ENCODE measurements around the gene BRSK2.
"Not testable (repeated sequence)": the region's sequence is repeated elsewhere in the genome, so short reads cannot be mapped to it uniquely, and the experiment has no call there.

Gene BRSK2

GRCh38 chr11:1406571-1407485 is 17.1 kb downstream of the BRSK2 start:
- no peaks in the 10 kb centered on the region for H3K4me1 ChIP-seq (ENCODE audit: control insufficient read depth, low read depth, low read length)
- H3K79me2 ChIP-seq (ENCODE audit: control insufficient read depth, insufficient read depth, low read length) = no peaks in the 10 kb centered on the region
- no peaks in the 10 kb centered on the region for H3K79me1 ChIP-seq (ENCODE audit: low read length)
- H2BK15ac ChIP-seq (replicated peaks; ENCODE audit: low read depth) = no peak overlapping the region
- H3K9ac ChIP-seq (ENCODE audit: low read length) = no peak overlapping the region
- H2AK5ac ChIP-seq (ENCODE audit: low read length) = no peak overlapping the region
- H2BK120ac ChIP-seq (ENCODE audit: low read depth, low read length) = no peak overlapping the region
- H3K27me3 ChIP-seq (ENCODE audit: insufficient read depth, low read length, poor library complexity) = no peaks in the 10 kb centered on the region
- DNase-seq = no peak
- no peak overlapping the region for H3K4me2 ChIP-seq (ENCODE audit: low read length)
- H3K18ac ChIP-seq (ENCODE audit: low read length) = no peak overlapping the region
- no peak overlapping the region for H4K8ac ChIP-seq (ENCODE audit: low read depth, low read length)
- H3K27ac ChIP-seq (ENCODE audit: low read depth, low read length) = no peak overlapping the region
- no peak overlapping the region for H4K5ac ChIP-seq (ENCODE audit: low read length)
- no peaks in the 10 kb centered on the region for H3K36me3 ChIP-seq (ENCODE audit: control insufficient read depth, insufficient read depth, low read length)
- no CpG with 5 or more reads among the region's 31 CpGs for WGBS (ENCODE audit: extremely low coverage, insufficient coverage, low lambda C conversion rate)
- no peak overlapping the region for H3K56ac ChIP-seq (ENCODE audit: low read length)
- H3K23ac ChIP-seq (ENCODE audit: low read length) = no peak overlapping the region
- no peak overlapping the region for H2BK5ac ChIP-seq (ENCODE audit: low read length)
- H3K4me3 ChIP-seq (ENCODE audit: low read length) = no peak overlapping the region
- H3K4ac ChIP-seq (ENCODE audit: low read depth, low read length) = no peak overlapping the region

GRCh38 chr11:1407668-1408067 is 17.9 kb downstream of the BRSK2 start:
- H4K5ac ChIP-seq (ENCODE audit: low read length) = no peak overlapping the region
- no peak overlapping the region for H3K56ac ChIP-seq (ENCODE audit: low read length)
- no peak for DNase-seq
- H3K4me1 ChIP-seq (ENCODE audit: control insufficient read depth, low read depth, low read length) = no peaks in the 10 kb centered on the region
- no CpG with 5 or more reads among the region's 8 CpGs for whole genome bisulfite sequencing (ENCODE audit: extremely low coverage, insufficient coverage, low lambda C conversion rate)
- no peak overlapping the region for H2BK15ac ChIP-seq (replicated peaks; ENCODE audit: low read depth)
- H3K27me3 ChIP-seq (ENCODE audit: insufficient read depth, low read length, poor library complexity) = no peaks in the 10 kb centered on the region
- H2BK120ac ChIP-seq (ENCODE audit: low read depth, low read length) = no peak overlapping the region
- H2BK5ac ChIP-seq (ENCODE audit: low read length) = no peak overlapping the region
- H4K8ac ChIP-seq (ENCODE audit: low read depth, low read length) = no peak overlapping the region
- H3K4ac ChIP-seq (ENCODE audit: low read depth, low read length) = no peak overlapping the region
- no peak overlapping the region for H3K4me3 ChIP-seq (ENCODE audit: low read length)
- H3K18ac ChIP-seq (ENCODE audit: low read length) = no peak overlapping the region
- H3K4me2 ChIP-seq (ENCODE audit: low read length) = no peak overlapping the region
- H3K23ac ChIP-seq (ENCODE audit: low read length) = no peak overlapping the region
- no peaks in the 10 kb centered on the region for H3K36me3 ChIP-seq (ENCODE audit: control insufficient read depth, insufficient read depth, low read length)
- H3K27ac ChIP-seq (ENCODE audit: low read depth, low read length) = no peak overlapping the region
- no peaks in the 10 kb centered on the region for H3K79me1 ChIP-seq (ENCODE audit: low read length)
- H2AK5ac ChIP-seq (ENCODE audit: low read length) = no peak overlapping the region
- H3K79me2 ChIP-seq (ENCODE audit: control insufficient read depth, insufficient read depth, low read length) = no peaks in the 10 kb centered on the region
- H3K9ac ChIP-seq (ENCODE audit: low read length) = no peak overlapping the region

- H3K56ac ChIP-seq (ENCODE audit: low read length) = no peak overlapping the region
- no peak overlapping the region for H3K4me2 ChIP-seq (ENCODE audit: low read length)
- no peak overlapping the region for H3K27ac ChIP-seq (ENCODE audit: low read depth, low read length)
- WGBS (ENCODE audit: extremely low coverage, insufficient coverage, low lambda C conversion rate) = no CpG with 5 or more reads among the region's 9 CpGs
- no peaks in the 10 kb centered on the region for H3K27me3 ChIP-seq (ENCODE audit: insufficient read depth, low read length, poor library complexity)
- no peak overlapping the region for H3K23ac ChIP-seq (ENCODE audit: low read length)
- DNase-seq = no peak
- H3K36me3 ChIP-seq (ENCODE audit: control insufficient read depth, insufficient read depth, low read length) = no peaks in the 10 kb centered on the region
- no peak overlapping the region for H2BK15ac ChIP-seq (replicated peaks; ENCODE audit: low read depth)
- no peak overlapping the region for H3K4ac ChIP-seq (ENCODE audit: low read depth, low read length)
- no peak overlapping the region for H4K5ac ChIP-seq (ENCODE audit: low read length)
- no peaks in the 10 kb centered on the region for H3K79me2 ChIP-seq (ENCODE audit: control insufficient read depth, insufficient read depth, low read length)
- no peak overlapping the region for H2BK5ac ChIP-seq (ENCODE audit: low read length)
- H3K4me1 ChIP-seq (ENCODE audit: control insufficient read depth, low read depth, low read length) = no peaks in the 10 kb centered on the region
- H3K18ac ChIP-seq (ENCODE audit: low read length) = no peak overlapping the region
- no peak overlapping the region for H3K9ac ChIP-seq (ENCODE audit: low read length)
- H4K8ac ChIP-seq (ENCODE audit: low read depth, low read length) = no peak overlapping the region
- H2AK5ac ChIP-seq (ENCODE audit: low read length) = no peak overlapping the region
- H3K4me3 ChIP-seq (ENCODE audit: low read length) = no peak overlapping the region
- H3K79me1 ChIP-seq (ENCODE audit: low read length) = no peaks in the 10 kb centered on the region
- H2BK120ac ChIP-seq (ENCODE audit: low read depth, low read length) = no peak overlapping the region
These were observed 18.6 kb downstream of the BRSK2 start for GRCh38 chr11:1408346-1408745.

GRCh38 chr11:1409108-1409851 is 19.5 kb downstream of the BRSK2 start:
- H4K5ac ChIP-seq (ENCODE audit: low read length) = no peak overlapping the region
- H2BK5ac ChIP-seq (ENCODE audit: low read length) = no peak overlapping the region
- no peak overlapping the region for H3K4ac ChIP-seq (ENCODE audit: low read depth, low read length)
- no peak for DNase-seq
- no peaks in the 10 kb centered on the region for H3K27me3 ChIP-seq (ENCODE audit: insufficient read depth, low read length, poor library complexity)
- H3K36me3 ChIP-seq (ENCODE audit: control insufficient read depth, insufficient read depth, low read length) = no peaks in the 10 kb centered on the region
- no peaks in the 10 kb centered on the region for H3K79me2 ChIP-seq (ENCODE audit: control insufficient read depth, insufficient read depth, low read length)
- H2AK5ac ChIP-seq (ENCODE audit: low read length) = no peak overlapping the region
- H3K4me2 ChIP-seq (ENCODE audit: low read length) = no peak overlapping the region
- no peak overlapping the region for H3K23ac ChIP-seq (ENCODE audit: low read length)
- no peak overlapping the region for H3K18ac ChIP-seq (ENCODE audit: low read length)
- no peaks in the 10 kb centered on the region for H3K79me1 ChIP-seq (ENCODE audit: low read length)
- no peak overlapping the region for H4K8ac ChIP-seq (ENCODE audit: low read depth, low read length)
- no peak overlapping the region for H3K9ac ChIP-seq (ENCODE audit: low read length)
- no peak overlapping the region for H2BK120ac ChIP-seq (ENCODE audit: low read depth, low read length)
- no peaks in the 10 kb centered on the region for H3K4me1 ChIP-seq (ENCODE audit: control insufficient read depth, low read depth, low read length)
- no CpG with 5 or more reads among the region's 29 CpGs for WGBS (ENCODE audit: extremely low coverage, insufficient coverage, low lambda C conversion rate)
- H3K56ac ChIP-seq (ENCODE audit: low read length) = no peak overlapping the region
- no peak overlapping the region for H3K4me3 ChIP-seq (ENCODE audit: low read length)
- no peak overlapping the region for H3K27ac ChIP-seq (ENCODE audit: low read depth, low read length)
- no peak overlapping the region for H2BK15ac ChIP-seq (replicated peaks; ENCODE audit: low read depth)

GRCh38 chr11:1409852-1410125 is 20.1 kb downstream of the BRSK2 start:
- no CpG with 5 or more reads among the region's 29 CpGs for WGBS (ENCODE audit: extremely low coverage, insufficient coverage, low lambda C conversion rate)
- not testable (repeated sequence) for H3K4me3 ChIP-seq (ENCODE audit: low read length)

More at GRCh38 chr11:1409852-1410125, 20.1 kb downstream of the BRSK2 start:
- H3K27ac ChIP-seq (ENCODE audit: low read depth, low read length); H3K9ac ChIP-seq (ENCODE audit: low read length); H2BK120ac ChIP-seq (ENCODE audit: low read depth, low read length); H2BK15ac ChIP-seq (replicated peaks; ENCODE audit: low read depth); H3K79me2 ChIP-seq (ENCODE audit: control insufficient read depth, insufficient read depth, low read length); H3K79me1 ChIP-seq (ENCODE audit: low read length); H4K5ac ChIP-seq (ENCODE audit: low read length); DNase-seq; H3K18ac ChIP-seq (ENCODE audit: low read length); H3K4me1 ChIP-seq (ENCODE audit: control insufficient read depth, low read depth, low read length); H3K56ac ChIP-seq (ENCODE audit: low read length); H2AK5ac ChIP-seq (ENCODE audit: low read length); H3K36me3 ChIP-seq (ENCODE audit: control insufficient read depth, insufficient read depth, low read length); H4K8ac ChIP-seq (ENCODE audit: low read depth, low read length); H3K27me3 ChIP-seq (ENCODE audit: insufficient read depth, low read length, poor library complexity); H2BK5ac ChIP-seq (ENCODE audit: low read length); H3K4ac ChIP-seq (ENCODE audit: low read depth, low read length); H3K4me2 ChIP-seq (ENCODE audit: low read length); H3K23ac ChIP-seq (ENCODE audit: low read length): not testable (repeated sequence)

Measured in mesendoderm (in vitro differentiated cells).